Measurements from ENCODE around the gene PTPRA.

The PTPRA gene

GRCh38 chr20:2946988-2947961 is 74.0 kb downstream of the PTPRA start:
- H3K27ac ChIP-seq (ENCODE audit: low read depth, low read length) = no peak overlapping the region
- H3K36me3 ChIP-seq (ENCODE audit: insufficient read depth, low read length) = no peaks in the 10 kb centered on the region
- no peaks in the 10 kb centered on the region for H3K27me3 ChIP-seq (ENCODE audit: control insufficient read depth in 1 of 2, insufficient read depth in 2 of 2, low read length in 2 of 2)
- H3K9ac ChIP-seq (ENCODE audit: low read length) = no peak overlapping the region
- no peaks in the 10 kb centered on the region for H3K9me3 ChIP-seq (ENCODE audit: low read length)
- H3K4me3 ChIP-seq (ENCODE audit: low read depth in 1 of 2, low read length in 2 of 2) = no peak overlapping the region
- H3K4me1 ChIP-seq (ENCODE audit: insufficient read depth, low read length) = no peaks in the 10 kb centered on the region

- H3K4me3 ChIP-seq (ENCODE audit: low read depth in 1 of 2, low read length in 2 of 2) = no peak overlapping the region
- no peak overlapping the region for H3K9ac ChIP-seq (ENCODE audit: low read length)
- no peaks in the 10 kb centered on the region for H3K27me3 ChIP-seq (ENCODE audit: control insufficient read depth in 1 of 2, insufficient read depth in 2 of 2, low read length in 2 of 2)
- no peaks in the 10 kb centered on the region for H3K9me3 ChIP-seq (ENCODE audit: low read length)
- H3K27ac ChIP-seq (ENCODE audit: low read depth, low read length) = no peak overlapping the region
- H3K4me1 ChIP-seq (ENCODE audit: insufficient read depth, low read length) = no peaks in the 10 kb centered on the region
- H3K36me3 ChIP-seq (ENCODE audit: insufficient read depth, low read length) = no peaks in the 10 kb centered on the region
Measured at GRCh38 chr20:2948968-2949367, 75.7 kb downstream of the PTPRA start.

- no peaks in the 10 kb centered on the region for H3K27me3 ChIP-seq (ENCODE audit: control insufficient read depth in 1 of 2, insufficient read depth in 2 of 2, low read length in 2 of 2)
- H3K36me3 ChIP-seq (ENCODE audit: insufficient read depth, low read length) = no peaks in the 10 kb centered on the region
- no peaks in the 10 kb centered on the region for H3K9me3 ChIP-seq (ENCODE audit: low read length)
- H3K9ac ChIP-seq (ENCODE audit: low read length) = no peak overlapping the region
- no peak overlapping the region for H3K4me3 ChIP-seq (ENCODE audit: low read depth in 1 of 2, low read length in 2 of 2)
- no peak overlapping the region for H3K27ac ChIP-seq (ENCODE audit: low read depth, low read length)
- H3K4me1 ChIP-seq (ENCODE audit: insufficient read depth, low read length) = no peaks in the 10 kb centered on the region
Measured at GRCh38 chr20:2952766-2953165, 79.5 kb downstream of the PTPRA start.

- Histone ChIP-seq H3K27me3 (ENCODE audit: control insufficient read depth in 1 of 2, insufficient read depth in 2 of 2, low read length in 2 of 2) (no peaks in the 10 kb centered on the region), H3K9me3 (ENCODE audit: low read length) (no peaks in the 10 kb centered on the region), H3K36me3 (ENCODE audit: insufficient read depth, low read length) (no peaks in the 10 kb centered on the region), H3K9ac (ENCODE audit: low read length) (no peak overlapping the region), H3K27ac (ENCODE audit: low read depth, low read length) (no peak overlapping the region), H3K4me3 (ENCODE audit: low read depth in 1 of 2, low read length in 2 of 2) (no peak overlapping the region), H3K4me1 (ENCODE audit: insufficient read depth, low read length) (no peaks in the 10 kb centered on the region)
Measured at GRCh38 chr20:2955257-2955970, 82.1 kb downstream of the PTPRA start.

- Histone ChIP-seq H3K27me3 (ENCODE audit: control insufficient read depth in 1 of 2, insufficient read depth in 2 of 2, low read length in 2 of 2) (no peaks in the 10 kb centered on the region), H3K36me3 (ENCODE audit: insufficient read depth, low read length) (no peaks in the 10 kb centered on the region), H3K4me3 (ENCODE audit: low read depth in 1 of 2, low read length in 2 of 2) (no peak overlapping the region), H3K9ac (ENCODE audit: low read length) (no peak overlapping the region), H3K4me1 (ENCODE audit: insufficient read depth, low read length) (no peaks in the 10 kb centered on the region), H3K9me3 (ENCODE audit: low read length) (no peaks in the 10 kb centered on the region), H3K27ac (ENCODE audit: low read depth, low read length) (no peak overlapping the region)
Measured at GRCh38 chr20:2956480-2956879, 83.2 kb downstream of the PTPRA start.

- no peaks in the 10 kb centered on the region for H3K27me3 ChIP-seq (ENCODE audit: control insufficient read depth in 1 of 2, insufficient read depth in 2 of 2, low read length in 2 of 2)
- H3K27ac ChIP-seq (ENCODE audit: low read depth, low read length) = no peak overlapping the region
- H3K9ac ChIP-seq (ENCODE audit: low read length) = no peak overlapping the region
- peaks cover 12% of the 10 kb centered on the region for H3K36me3 ChIP-seq (ENCODE audit: insufficient read depth, low read length)
- H3K4me3 ChIP-seq (ENCODE audit: low read depth in 1 of 2, low read length in 2 of 2) = no peak overlapping the region
- no peaks in the 10 kb centered on the region for H3K9me3 ChIP-seq (ENCODE audit: low read length)
- H3K4me1 ChIP-seq (ENCODE audit: insufficient read depth, low read length) = no peaks in the 10 kb centered on the region
Measured at GRCh38 chr20:2967841-2968240, 94.6 kb downstream of the PTPRA start.

- Histone ChIP-seq H3K4me1 (ENCODE audit: insufficient read depth, low read length) (no peaks in the 10 kb centered on the region), H3K9me3 (ENCODE audit: low read length) (no peaks in the 10 kb centered on the region), H3K4me3 (ENCODE audit: low read depth in 1 of 2, low read length in 2 of 2) (no peak overlapping the region), H3K36me3 (ENCODE audit: insufficient read depth, low read length) (no peaks in the 10 kb centered on the region), H3K27me3 (ENCODE audit: control insufficient read depth in 1 of 2, insufficient read depth in 2 of 2, low read length in 2 of 2) (no peaks in the 10 kb centered on the region), H3K9ac (ENCODE audit: low read length) (no peak overlapping the region), H3K27ac (ENCODE audit: low read depth, low read length) (no peak overlapping the region)
Measured at GRCh38 chr20:2972126-2972525, 98.8 kb downstream of the PTPRA start.

GRCh38 chr20:2973574-2973973 is 100.3 kb downstream of the PTPRA start:
- Histone ChIP-seq H3K4me3 (ENCODE audit: low read depth in 1 of 2, low read length in 2 of 2) (no peak overlapping the region), H3K36me3 (ENCODE audit: insufficient read depth, low read length) (no peaks in the 10 kb centered on the region), H3K27ac (ENCODE audit: low read depth, low read length) (no peak overlapping the region), H3K9me3 (ENCODE audit: low read length) (no peaks in the 10 kb centered on the region), H3K27me3 (ENCODE audit: control insufficient read depth in 1 of 2, insufficient read depth in 2 of 2, low read length in 2 of 2) (no peaks in the 10 kb centered on the region), H3K4me1 (ENCODE audit: insufficient read depth, low read length) (no peaks in the 10 kb centered on the region), H3K9ac (ENCODE audit: low read length) (no peak overlapping the region)

GRCh38 chr20:2978519-2978918 is 105.2 kb downstream of the PTPRA start:
- H3K9ac ChIP-seq (ENCODE audit: low read length) = no peak overlapping the region
- no peak overlapping the region for H3K4me3 ChIP-seq (ENCODE audit: low read depth in 1 of 2, low read length in 2 of 2)
- H3K27me3 ChIP-seq (ENCODE audit: control insufficient read depth in 1 of 2, insufficient read depth in 2 of 2, low read length in 2 of 2) = no peaks in the 10 kb centered on the region
- H3K36me3 ChIP-seq (ENCODE audit: insufficient read depth, low read length) = no peaks in the 10 kb centered on the region
- no peaks in the 10 kb centered on the region for H3K9me3 ChIP-seq (ENCODE audit: low read length)
- no peak overlapping the region for H3K27ac ChIP-seq (ENCODE audit: low read depth, low read length)
- H3K4me1 ChIP-seq (ENCODE audit: insufficient read depth, low read length) = no peaks in the 10 kb centered on the region

- Histone ChIP-seq H3K4me3 (ENCODE audit: low read depth in 1 of 2, low read length in 2 of 2) (no peak overlapping the region), H3K36me3 (ENCODE audit: insufficient read depth, low read length) (peaks cover 2% of the 10 kb centered on the region), H3K9me3 (ENCODE audit: low read length) (no peaks in the 10 kb centered on the region), H3K27ac (ENCODE audit: low read depth, low read length) (no peak overlapping the region), H3K9ac (ENCODE audit: low read length) (no peak overlapping the region), H3K4me1 (ENCODE audit: insufficient read depth, low read length) (peaks cover 6% of the 10 kb centered on the region), H3K27me3 (ENCODE audit: control insufficient read depth in 1 of 2, insufficient read depth in 2 of 2, low read length in 2 of 2) (no peaks in the 10 kb centered on the region)
Measured at GRCh38 chr20:2981646-2982045, 108.4 kb downstream of the PTPRA start.

GRCh38 chr20:2983508-2983907 is 110.2 kb downstream of the PTPRA start:
- H3K4me3 ChIP-seq (ENCODE audit: low read depth in 1 of 2, low read length in 2 of 2) = no peak overlapping the region
- no peaks in the 10 kb centered on the region for H3K27me3 ChIP-seq (ENCODE audit: control insufficient read depth in 1 of 2, insufficient read depth in 2 of 2, low read length in 2 of 2)
- H3K9me3 ChIP-seq (ENCODE audit: low read length) = no peaks in the 10 kb centered on the region
- H3K36me3 ChIP-seq (ENCODE audit: insufficient read depth, low read length) = peaks cover 20% of the 10 kb centered on the region
- H3K4me1 ChIP-seq (ENCODE audit: insufficient read depth, low read length) = peaks cover 6% of the 10 kb centered on the region
- H3K27ac ChIP-seq (ENCODE audit: low read depth, low read length) = no peak overlapping the region
- H3K9ac ChIP-seq (ENCODE audit: low read length) = no peak overlapping the region
